ENCODE results near the gene OCIAD2. TPM values are rescaled to one million over a fixed set of nuclear protein-coding genes. Genes with fewer than 3 reads are reported as not detected.

Gene OCIAD2
- total RNA-seq = 10 to 100 TPM in 3 of 4 donors, 1 to 10 TPM in 1; 4.4 to 71.7 (median 30.3) TPM

DNA sequence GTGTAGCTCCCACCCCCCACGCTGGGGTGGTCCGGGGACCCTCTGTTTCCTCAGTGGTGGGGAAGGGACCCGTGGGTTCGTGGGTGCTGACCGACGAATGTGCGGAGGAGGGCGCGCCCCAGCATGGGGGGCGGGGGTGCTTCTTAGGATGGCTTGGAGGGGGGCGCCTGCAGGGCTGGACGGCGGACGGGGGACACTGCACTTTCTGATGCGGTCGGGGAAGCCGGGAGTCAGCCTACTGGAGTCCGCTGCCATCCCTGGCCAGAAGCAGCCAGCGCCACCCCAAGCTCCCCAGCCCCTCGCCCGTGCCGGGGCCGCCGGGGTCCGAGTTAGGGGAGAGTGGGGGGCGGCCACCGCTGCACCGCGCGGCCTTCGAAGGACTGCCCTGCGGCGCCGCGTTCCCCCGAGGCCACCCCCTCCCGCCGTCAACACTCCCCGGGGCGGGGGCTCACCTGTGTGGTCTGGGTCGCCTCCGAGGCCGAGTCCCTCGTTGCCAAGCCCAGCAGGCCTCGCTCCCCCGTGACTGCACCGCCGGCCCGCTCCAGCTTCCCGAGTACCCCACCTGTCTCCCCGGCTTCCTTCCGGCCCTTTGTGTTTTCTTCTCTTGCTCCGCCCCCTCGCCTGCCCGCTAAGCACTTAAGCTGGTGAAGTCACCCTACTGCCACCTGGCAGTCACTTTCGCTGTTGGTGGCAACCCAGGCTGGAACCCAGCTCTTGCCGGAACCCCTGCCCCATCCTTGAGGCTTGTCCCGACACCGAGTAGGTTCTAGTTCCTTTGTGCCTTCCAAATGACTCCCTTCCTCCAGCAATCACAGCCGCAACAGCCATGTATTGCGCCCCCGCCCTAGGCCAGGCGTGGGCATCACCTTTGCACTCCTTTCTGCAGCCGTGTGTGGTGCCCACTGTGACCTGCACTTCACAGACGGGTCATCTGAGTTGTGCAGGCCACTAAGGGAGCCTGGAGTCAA is at the start of gene OCIAD2:
Gene OCIAD2, minus strand, starts transcription at position 569 of the 968 bp plus-strand sequence. CDS start 2,225 bp downstream, outside the sequence.
- Histone ChIP-seq H3K9me3 (no peaks in the 10 kb centered on the region), H3K4me3 (peak within 1 kb of the TSS; percentile 45 to 85 (median 61)), H3K27me3 (no peaks in the 10 kb centered on the region), H3K4me1 (peaks cover 7 to 25% (median 12%) of the 10 kb centered on the region in 4 donors), H3K36me3 (peaks cover 0 to 8% (median 0%) of the 10 kb centered on the region in 4 donors), H3K27ac (peak within 1 kb of the TSS; percentile 51 to 84 (median 77))
- intact Hi-C loops (cut with DNase I; ENCODE audit: low total_unique reads) = no loop called here
- 6% methylated on average over 58 of the region's 65 CpGs; no CpG with 5 or more reads in 1 of the 2 donors for WGBS, 2 donors (ENCODE audit: low coverage in 1 of 2)
- peak; percentile 86 for DNase-seq
- TF ChIP-seq EP300 (IDR thresholded peaks at IDR 0.05; ENCODE audit: low read depth) = no peak
- peak; percentile 31 to 75 (median 72) for TF ChIP-seq POLR2AphosphoS5 (IDR thresholded peaks at IDR 0.05)
- TF ChIP-seq CTCF (IDR thresholded peaks at IDR 0.05) = peak in 2 of 5 experiments; percentile 28 to 42
- peak; percentile 78 for TF ChIP-seq POLR2A (IDR thresholded peaks at IDR 0.05)
- in situ Hi-C loops (cut with MboI; ENCODE audit: low pct_ligation_motif_present in 1 of 4, low pct_unique_long_range_greater_than_20kb in 1 of 4, low sequenced_read_pairs in 3 of 4) = no loop called here

DNA sequence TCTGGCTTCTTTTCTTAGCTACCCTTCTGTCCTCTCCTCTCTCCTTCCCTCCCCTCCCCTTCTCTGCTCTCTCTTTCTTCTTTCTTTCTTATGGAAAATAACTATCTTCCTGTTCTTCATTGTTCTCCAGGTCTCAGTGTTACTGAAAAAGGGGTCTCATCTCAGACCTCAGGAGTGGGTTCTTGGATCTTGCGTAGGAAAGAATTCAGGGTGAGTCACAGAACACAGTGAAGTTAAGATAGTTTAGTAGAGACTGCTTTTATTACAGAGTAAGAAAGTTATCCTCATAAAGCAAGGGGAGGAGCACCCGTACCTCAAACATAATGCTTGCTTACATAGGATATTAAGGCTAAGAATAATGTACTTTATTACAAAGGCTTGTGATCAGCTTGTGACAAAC is 47.7 kb upstream of the OCIAD2 start:
- H3K36me3 ChIP-seq = no peaks in the 10 kb centered on the region
- peaks cover 0 to 14% (median 5%) of the 10 kb centered on the region in 4 donors for H3K4me1 ChIP-seq
- peak overlapping the region in 2 of 4 donors; percentile 12 to 14 for H3K27ac ChIP-seq
- TF ChIP-seq POLR2AphosphoS5 (IDR thresholded peaks at IDR 0.05) = no peak
- TF ChIP-seq POLR2A (IDR thresholded peaks at IDR 0.05) = no peak
- TF ChIP-seq CTCF (IDR thresholded peaks at IDR 0.05) = no peak
- in situ Hi-C loops (cut with MboI; ENCODE audit: low pct_ligation_motif_present in 1 of 4, low pct_unique_long_range_greater_than_20kb in 1 of 4, low sequenced_read_pairs in 3 of 4) = loop anchor here in 2 of 4 donors (10.0 to 25.0 kb wide), 3 partner anchors 167 to 380 kb away; partner anchors contain the start of gene FRYL (in 1 of the 2)
- DNase-seq = no peak
- WGBS, 2 donors (ENCODE audit: low coverage in 1 of 2) = 61 to 68% methylated on average over 2 of the region's 2 CpGs
- H3K9me3 ChIP-seq = no peaks in the 10 kb centered on the region
- no peaks in the 10 kb centered on the region for H3K27me3 ChIP-seq
- H3K4me3 ChIP-seq = no peak overlapping the region
- intact Hi-C loops (cut with DNase I; ENCODE audit: low total_unique reads) = no loop called here

DNA sequence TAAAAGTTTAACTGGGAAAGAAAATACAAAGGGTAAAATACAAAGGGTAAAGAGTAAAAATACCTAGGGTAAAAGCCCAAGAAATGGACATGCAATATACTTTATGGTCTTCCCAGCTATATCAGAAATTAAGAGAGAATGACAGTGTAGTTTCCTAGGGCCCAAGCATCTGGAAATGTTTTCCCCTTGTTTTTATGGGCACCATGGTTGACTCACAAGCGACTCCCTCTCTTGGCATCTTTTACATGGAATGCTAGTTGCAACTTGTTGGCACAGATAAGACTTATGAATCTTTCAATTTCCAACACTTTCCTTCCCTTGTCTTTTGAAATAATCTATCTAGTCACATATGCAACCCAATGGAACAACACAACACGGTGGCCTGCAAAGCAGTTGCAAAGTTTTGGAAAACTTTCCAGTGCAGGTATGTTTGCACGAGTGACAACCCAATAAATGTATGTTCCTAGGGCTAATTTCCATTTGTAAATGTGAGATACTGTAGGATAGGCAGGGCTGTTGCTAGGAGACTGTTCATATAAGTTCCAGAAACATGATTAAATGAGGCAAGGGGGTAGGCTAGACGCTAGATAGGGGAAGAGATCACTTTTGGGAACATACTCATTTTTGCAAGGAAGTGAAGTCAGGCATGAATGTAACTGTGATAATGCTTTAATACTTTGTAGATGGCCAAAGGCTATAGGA is 43.1 kb upstream of the OCIAD2 start:
- intact Hi-C loops (cut with DNase I; ENCODE audit: low total_unique reads) = no loop called here
- no peaks in the 10 kb centered on the region for H3K27me3 ChIP-seq
- H3K4me3 ChIP-seq = no peak overlapping the region
- H3K4me1 ChIP-seq = peaks cover 0 to 24% (median 8%) of the 10 kb centered on the region in 4 donors
- no peak for TF ChIP-seq EP300 (IDR thresholded peaks at IDR 0.05; ENCODE audit: low read depth)
- TF ChIP-seq POLR2A (IDR thresholded peaks at IDR 0.05) = no peak
- TF ChIP-seq CTCF (IDR thresholded peaks at IDR 0.05) = no peak
- in situ Hi-C loops (cut with MboI; ENCODE audit: low pct_ligation_motif_present in 1 of 4, low pct_unique_long_range_greater_than_20kb in 1 of 4, low sequenced_read_pairs in 3 of 4) = loop anchor here in 2 of 4 donors (10.0 to 25.0 kb wide), 3 partner anchors 162 to 375 kb away; partner anchors contain the start of gene FRYL (in 1 of the 2)
- no peaks in the 10 kb centered on the region for H3K36me3 ChIP-seq
- no peak for DNase-seq
- H3K27ac ChIP-seq = peak overlapping the region in 3 of 4 donors; percentile 17 to 41 (median 31)
- no peaks in the 10 kb centered on the region for H3K9me3 ChIP-seq
- 45 to 58% methylated on average over 4 of the region's 4 CpGs for WGBS, 2 donors (ENCODE audit: low coverage in 1 of 2)

DNA sequence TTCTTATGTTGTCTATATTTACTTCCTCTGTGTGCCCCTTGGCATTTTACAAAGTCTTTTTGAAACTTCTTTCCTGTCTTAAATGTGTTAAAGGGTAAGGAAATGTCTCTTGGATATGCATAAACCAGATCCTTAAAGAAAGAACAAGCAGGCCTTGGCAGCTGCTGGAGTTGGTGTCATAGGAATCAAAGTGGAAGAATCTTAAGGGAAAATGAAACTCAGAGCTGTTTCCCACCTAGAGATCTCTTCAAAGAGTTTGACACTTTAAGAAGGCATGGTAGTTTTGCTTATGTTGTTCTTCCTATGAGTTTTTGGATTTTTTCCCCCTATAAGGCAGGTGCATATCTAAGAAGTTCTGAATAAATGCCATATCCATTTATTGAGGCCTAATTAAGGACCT is 42.5 kb upstream of the OCIAD2 start:
- in situ Hi-C loops (cut with MboI; ENCODE audit: low pct_ligation_motif_present in 1 of 4, low pct_unique_long_range_greater_than_20kb in 1 of 4, low sequenced_read_pairs in 3 of 4) (no loop called here), intact Hi-C loops (cut with DNase I; ENCODE audit: low total_unique reads) (no loop called here)
- DNase-seq = no peak
- Histone ChIP-seq H3K27ac (peak overlapping the region in 3 of 4 donors; percentile 17 to 41 (median 31)), H3K27me3 (no peaks in the 10 kb centered on the region), H3K36me3 (no peaks in the 10 kb centered on the region), H3K4me3 (no peak overlapping the region), H3K9me3 (no peaks in the 10 kb centered on the region), H3K4me1 (peaks cover 0 to 26% (median 7%) of the 10 kb centered on the region in 4 donors)
- TF ChIP-seq CTCF (IDR thresholded peaks at IDR 0.05) = no peak
- no peak for TF ChIP-seq POLR2AphosphoS5 (IDR thresholded peaks at IDR 0.05)
- TF ChIP-seq POLR2A (IDR thresholded peaks at IDR 0.05) = no peak
- no peak for TF ChIP-seq EP300 (IDR thresholded peaks at IDR 0.05; ENCODE audit: low read depth)
